GM12875 (cell line): ENCODE data around the gene SPRR4.

Source experiments
- H3K4me3 ChIP-seq: one replicate; pipeline ENCODE4 v1.5.1; 2011; ENCODE audit warnings: low read depth, low read length, control low read depth
- CTCF ChIP-seq: IDR thresholded peaks from 2 replicates; pipeline ENCODE4 v1.5.1; 2011; ENCODE audit warnings: low read depth, mild to moderate bottlenecking, control low read depth, inconsistent platforms, low read length, moderate library complexity, borderline replicate concordance; ENCODE audit not compliant: insufficient read depth

Gene SPRR4

GRCh38 chr1:152964536-152964935 lies 5.9 kb upstream of the SPRR4 start:
- no peak for TF ChIP-seq CTCF
- no peak overlapping the region for H3K4me3 ChIP-seq

GRCh38 chr1:152965853-152966252 lies 4.6 kb upstream of the SPRR4 start:
- no peak overlapping the region for H3K4me3 ChIP-seq
- no peak for TF ChIP-seq CTCF

- no peak for TF ChIP-seq CTCF
- H3K4me3 ChIP-seq = no peak overlapping the region
These were observed 3.2 kb upstream of the SPRR4 start for GRCh38 chr1:152967201-152967600.

- H3K4me3 ChIP-seq = no peak overlapping the region
- no peak for TF ChIP-seq CTCF
These were observed 2.2 kb upstream of the SPRR4 start for GRCh38 chr1:152968248-152968647.

- TF ChIP-seq CTCF = no peak
These were observed 1.4 kb upstream of the SPRR4 start for GRCh38 chr1:152969036-152969435.

GRCh38 chr1:152972196-152972886 lies 1.9 kb downstream of the SPRR4 start:
- no peak overlapping the region for H3K4me3 ChIP-seq
- TF ChIP-seq CTCF = no peak

More at GRCh38 chr1:152969036-152969435, 1.4 kb upstream of the SPRR4 start:
- no peak overlapping the region for H3K4me3 ChIP-seq

GRCh38 chr1:152976688-152977087 lies 6.2 kb downstream of the SPRR4 start:
- H3K4me3 ChIP-seq = no peak overlapping the region
- TF ChIP-seq CTCF = no peak
